Liver (tissue), 9 donors: ENCODE data around the gene PDE10A. TPM values are rescaled to one million over a fixed set of nuclear protein-coding genes. Genes with fewer than 3 reads are reported as not detected.

Experiments used
- DNase-seq: peaks from one replicate; pipeline ENCODE4 v3.0.0-alpha.2; 2017; ENCODE audit warnings: low spot score
- H3K27ac ChIP-seq, 2 donors: one replicate each; pipeline ENCODE4 v1.7.0; 2013; ENCODE audit warnings: inconsistent platforms in 2 of 2, low read length in 2 of 2, control low read depth in 1 of 2, low read depth in 1 of 2, mild to moderate bottlenecking in 1 of 2
- H3K27me3 ChIP-seq, 4 donors: one replicate each; pipeline versions ENCODE4 v1.6.1 to v1.7.0; 2013; ENCODE audit warnings: low read length in 3 of 4, inconsistent platforms in 1 of 4, mild to moderate bottlenecking in 1 of 4, moderate library complexity in 1 of 4; ENCODE audit not compliant: control insufficient read depth in 4 of 4, insufficient read depth in 4 of 4
- H3K36me3 ChIP-seq, 4 donors: one replicate each; pipeline versions ENCODE4 v1.6.1 to v1.7.0; 2013; ENCODE audit warnings: low read length in 3 of 4, mild to moderate bottlenecking in 3 of 4, low read depth in 1 of 4, moderate library complexity in 1 of 4; ENCODE audit not compliant: control insufficient read depth in 4 of 4, insufficient read depth in 3 of 4
- H3K4me1 ChIP-seq, 4 donors: one replicate each; pipeline versions ENCODE4 v1.6.1 to v1.7.0; 2013; ENCODE audit warnings: low read length in 3 of 4, mild to moderate bottlenecking in 3 of 4, moderate library complexity in 1 of 4; ENCODE audit not compliant: control insufficient read depth in 4 of 4, insufficient read depth in 4 of 4
- H3K4me3 ChIP-seq, 3 donors: one replicate each; pipeline versions ENCODE4 v1.6.1 to v1.7.0; 2013; ENCODE audit warnings: low read length in 3 of 3, control low read depth in 1 of 3, low read depth in 1 of 3, mild to moderate bottlenecking in 1 of 3
- H3K9ac ChIP-seq, 2 donors: one replicate each; pipeline ENCODE4 v1.7.0; 2013; ENCODE audit warnings: low read length in 2 of 2, mild to moderate bottlenecking in 2 of 2, moderate library complexity in 2 of 2, control low read depth in 1 of 2, low read depth in 1 of 2
- H3K9me3 ChIP-seq, 4 donors: one replicate each; pipeline versions ENCODE4 v1.6.1 to v1.7.0; 2013; ENCODE audit warnings: low read length in 3 of 4; ENCODE audit not compliant: control insufficient read depth in 4 of 4
- CTCF ChIP-seq: fragments of 150-350 bp; IDR thresholded peaks from 2 replicates; pipeline ENCODE4 v1.5.1; 2017; ENCODE audit warnings: improper control_type of control experiment, low read depth, low read length; ENCODE audit not compliant: missing input control
- EGR1 ChIP-seq, 2 donors: IDR thresholded peaks; 2 replicates each; pipeline ENCODE4 v1.6.1; 2016 to 2018; ENCODE audit warnings: antibody characterized with exemption in 2 of 2, low read depth in 2 of 2
- FOXA1 ChIP-seq: IDR thresholded peaks from 2 replicates; pipeline ENCODE4 v1.6.1; 2016; ENCODE audit warnings: antibody characterized with exemption
- FOXA2 ChIP-seq: IDR thresholded peaks from 2 replicates; pipeline ENCODE4 v1.6.1; 2016; ENCODE audit warnings: antibody characterized with exemption
- GABPA ChIP-seq, 2 donors: IDR thresholded peaks in 1 of 2; conservative IDR thresholded peaks in 1 of 2; 2 replicates each; pipeline ENCODE4 v1.6.1; 2016; ENCODE audit warnings: antibody characterized with exemption in 2 of 2, mild to moderate bottlenecking in 1 of 2, moderate library complexity in 1 of 2
- HNF4A ChIP-seq, 2 donors: conservative IDR thresholded peaks; 2 replicates each; pipeline ENCODE4 v1.6.1; 2016; ENCODE audit warnings: antibody characterized with exemption in 2 of 2, mild to moderate bottlenecking in 2 of 2
- HNF4G ChIP-seq: IDR thresholded peaks from 2 replicates; pipeline ENCODE4 v1.6.1; 2016; ENCODE audit warnings: antibody characterized with exemption
- JUND ChIP-seq, 2 donors: IDR thresholded peaks; 2 replicates each; pipeline ENCODE4 v1.6.1; 2016; ENCODE audit warnings: antibody characterized with exemption in 2 of 2
- MAX ChIP-seq: IDR thresholded peaks from 2 replicates; pipeline ENCODE4 v1.6.1; 2016; ENCODE audit warnings: antibody characterized with exemption
- NR2F2 ChIP-seq: IDR thresholded peaks from 2 replicates; pipeline ENCODE4 v1.6.1; 2016; ENCODE audit warnings: antibody characterized with exemption
- RAD21 ChIP-seq, 2 donors: IDR thresholded peaks; 2 replicates each; pipeline ENCODE4 v1.6.1; 2016; ENCODE audit warnings: antibody characterized with exemption in 2 of 2, mild to moderate bottlenecking in 2 of 2
- RXRA ChIP-seq, 2 donors: IDR thresholded peaks; 2 replicates each; pipeline ENCODE4 v1.6.1; 2017 to 2018; ENCODE audit warnings: antibody characterized with exemption in 2 of 2, mild to moderate bottlenecking in 1 of 2
- SP1 ChIP-seq: IDR thresholded peaks from 2 replicates; pipeline ENCODE4 v1.6.1; 2018; ENCODE audit warnings: antibody characterized with exemption, mild to moderate bottlenecking
- TAF1 ChIP-seq: conservative IDR thresholded peaks from 2 replicates; pipeline ENCODE4 v1.6.1; 2016; ENCODE audit warnings: antibody characterized with exemption, mild to moderate bottlenecking
- YY1 ChIP-seq: IDR thresholded peaks from 2 replicates; pipeline ENCODE4 v1.6.1; 2016; ENCODE audit warnings: antibody characterized with exemption, mild to moderate bottlenecking
- whole genome bisulfite sequencing: extraction: QIAGEN DNeasy Blood & Tissue Kit; methylation state at CpG from one replicate; pipeline ENCODE4 v1.1.7; 2013; 5-methylcytosine and 5-hydroxymethylcytosine counted together
- polyA plus RNA-seq, 2 donors: library from polyadenylated mRNA; stranded (reverse) in 1 of 2; unstranded in 1 of 2; fragments of 200-250 nt in 1 of 2; fragments of >200 nt in 1 of 2; fragmentation: Nextera tagmentation in 1 of 2; extraction: Ambion mirVana in 1 of 2; gene quantifications; one replicate each; pipeline versions ENCODE4 v1.2.1 to v1.2.3, GENCODE V29; 2013 to 2015
- total RNA-seq, 2 donors: library from RNA; depleted of rRNA; stranded (reverse); fragments of >200 nt; gene quantifications; one replicate each; pipeline ENCODE4 v1.2.3, GENCODE V29; 2014
- TF ChIP-seq, protein P1 (sequence below): IDR thresholded peaks from 2 replicates; pipeline ENCODE4 v1.6.1; 2016; ENCODE audit warnings: antibody characterized with exemption
- TF ChIP-seq, protein P2 (sequence below): IDR thresholded peaks from 2 replicates; pipeline ENCODE4 v1.6.1; 2016; ENCODE audit warnings: antibody characterized with exemption
- donor health status: healthy.
- donor health status: healthy.
- donor health status: healthy.
- donor health status: healthy.
- donor health status: healthy.

The PDE10A gene
- total and polyA plus RNA-seq, 4 donors, result 0.20 to 1.7 (median 0.47) TPM

- Histone ChIP-seq H3K4me3 (no peak overlapping the region), H3K27ac (no peak overlapping the region), H3K36me3 (no peaks in the 10 kb centered on the region), H3K9ac (no peak overlapping the region), H3K27me3 (peaks cover 0 to 9% (median 2%) of the 10 kb centered on the region in 4 donors), H3K9me3 (no peaks in the 10 kb centered on the region), H3K4me1 (no peaks in the 10 kb centered on the region)
- TF ChIP-seq, protein P1, sequence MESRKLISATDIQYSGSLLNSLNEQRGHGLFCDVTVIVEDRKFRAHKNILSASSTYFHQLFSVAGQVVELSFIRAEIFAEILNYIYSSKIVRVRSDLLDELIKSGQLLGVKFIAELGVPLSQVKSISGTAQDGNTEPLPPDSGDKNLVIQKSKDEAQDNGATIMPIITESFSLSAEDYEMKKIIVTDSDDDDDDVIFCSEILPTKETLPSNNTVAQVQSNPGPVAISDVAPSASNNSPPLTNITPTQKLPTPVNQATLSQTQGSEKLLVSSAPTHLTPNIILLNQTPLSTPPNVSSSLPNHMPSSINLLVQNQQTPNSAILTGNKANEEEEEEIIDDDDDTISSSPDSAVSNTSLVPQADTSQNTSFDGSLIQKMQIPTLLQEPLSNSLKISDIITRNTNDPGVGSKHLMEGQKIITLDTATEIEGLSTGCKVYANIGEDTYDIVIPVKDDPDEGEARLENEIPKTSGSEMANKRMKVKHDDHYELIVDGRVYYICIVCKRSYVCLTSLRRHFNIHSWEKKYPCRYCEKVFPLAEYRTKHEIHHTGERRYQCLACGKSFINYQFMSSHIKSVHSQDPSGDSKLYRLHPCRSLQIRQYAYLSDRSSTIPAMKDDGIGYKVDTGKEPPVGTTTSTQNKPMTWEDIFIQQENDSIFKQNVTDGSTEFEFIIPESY, result no peak
- TF ChIP-seq RAD21 (IDR thresholded peaks at IDR 0.05) (no peak), HNF4G (no peak), CTCF (no peak), FOXA1 (no peak), YY1 (no peak)
- DNase-seq, result no peak
- 62% methylated on average over 20 of the region's 20 CpGs for WGBS
These were observed 11.4 kb upstream of the PDE10A start for GRCh38 chr6:165674155-165675029.

GRCh38 chr6:165671222-165671768 lies 8.3 kb upstream of the PDE10A start:
- no peaks in the 10 kb centered on the region for H3K4me1 ChIP-seq
- no peak overlapping the region for H3K4me3 ChIP-seq
- TF ChIP-seq FOXA2 (no peak), NR2F2 (no peak), SP1 (no peak), FOXA1 (no peak), HNF4A (conservative IDR thresholded peaks at IDR 0.05) (no peak), TAF1 (no peak), HNF4G (no peak), JUND (IDR thresholded peaks at IDR 0.05) (no peak), RAD21 (IDR thresholded peaks at IDR 0.05) (no peak), RXRA (IDR thresholded peaks at IDR 0.05) (no peak), GABPA (IDR thresholded peaks at IDR 0.05 in 1 of 2, conservative IDR thresholded peaks at IDR 0.05 in 1 of 2) (no peak), YY1 (no peak), MAX (no peak), EGR1 (IDR thresholded peaks at IDR 0.05; ENCODE audit: low read depth in 2 of 2) (no peak), CTCF (no peak)
- TF ChIP-seq, protein P1, result no peak
- TF ChIP-seq, protein P2, sequence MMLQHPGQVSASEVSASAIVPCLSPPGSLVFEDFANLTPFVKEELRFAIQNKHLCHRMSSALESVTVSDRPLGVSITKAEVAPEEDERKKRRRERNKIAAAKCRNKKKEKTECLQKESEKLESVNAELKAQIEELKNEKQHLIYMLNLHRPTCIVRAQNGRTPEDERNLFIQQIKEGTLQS, result no peak
- 67% methylated on average over 6 of the region's 6 CpGs for WGBS
- peaks cover 0 to 12% (median 5%) of the 10 kb centered on the region in 4 donors for H3K27me3 ChIP-seq
- H3K27ac ChIP-seq, result no peak overlapping the region
- H3K9ac ChIP-seq, result no peak overlapping the region
- no peak for DNase-seq
- H3K36me3 ChIP-seq, result no peaks in the 10 kb centered on the region
- no peaks in the 10 kb centered on the region for H3K9me3 ChIP-seq
